ENCODE results near the gene TOMT.
A peak's percentile ranks its signal among the peaks of the same experiment; 100 is the strongest.

TOMT gene

DNA sequence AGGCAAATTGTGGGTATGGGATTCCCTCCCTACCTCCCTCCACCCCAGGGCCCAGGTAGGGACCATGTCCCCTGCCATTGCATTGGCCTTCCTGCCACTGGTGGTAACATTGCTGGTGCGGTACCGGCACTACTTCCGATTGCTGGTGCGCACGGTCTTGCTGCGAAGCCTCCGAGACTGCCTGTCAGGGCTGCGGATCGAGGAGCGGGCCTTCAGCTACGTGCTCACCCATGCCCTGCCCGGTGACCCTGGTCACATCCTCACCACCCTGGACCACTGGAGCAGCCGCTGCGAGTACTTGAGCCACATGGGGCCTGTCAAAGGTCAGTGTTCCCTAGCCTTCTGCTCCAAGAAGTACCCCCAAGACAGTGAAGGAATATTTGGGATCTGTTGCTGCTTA is at the start of gene TOMT:
TOMT (plus strand) TSS at position 37 of the 400 bp plus-strand sequence; CDS start at position 65, 28 bp downstream.
- DNase-seq, result no peak

GRCh38 chr11:72058416-72059034 is 47.2 kb upstream of the TOMT start:
- DNase-seq, result no peak

DNA sequence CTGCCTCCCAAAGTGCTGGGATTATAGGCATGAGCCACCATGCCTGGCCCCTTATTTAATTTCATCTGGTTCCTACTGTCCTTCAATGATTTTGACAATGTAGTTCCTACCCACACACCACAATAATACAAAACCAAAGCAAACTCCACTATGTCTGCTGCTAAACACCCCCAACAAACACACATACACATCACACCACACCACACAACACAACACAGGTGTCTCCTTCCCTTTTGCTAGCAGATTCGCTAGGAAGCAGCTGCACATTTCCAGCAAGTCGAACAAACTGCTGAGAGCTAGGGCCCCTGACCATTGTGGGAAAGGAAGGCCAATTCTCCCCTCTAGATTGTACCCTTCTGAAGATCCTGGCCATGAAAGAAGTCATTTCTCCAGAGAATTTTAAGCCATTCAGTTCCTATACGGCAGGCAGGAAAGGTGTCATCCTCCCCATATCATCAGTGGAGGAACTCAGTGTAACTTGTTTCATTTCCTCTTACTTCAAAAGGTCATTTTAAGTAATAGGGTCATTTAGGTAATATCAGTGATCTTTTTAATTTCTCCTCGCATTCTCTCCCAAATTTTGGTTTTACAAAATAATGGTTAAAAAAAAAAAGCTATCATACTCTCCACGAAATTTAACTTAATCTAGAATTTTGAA is 43.9 kb upstream of the TOMT start:
- DNase-seq, result no peak

- no peak for DNase-seq
These were observed 38.9 kb upstream of the TOMT start for GRCh38 chr11:72066855-72067254.

DNA sequence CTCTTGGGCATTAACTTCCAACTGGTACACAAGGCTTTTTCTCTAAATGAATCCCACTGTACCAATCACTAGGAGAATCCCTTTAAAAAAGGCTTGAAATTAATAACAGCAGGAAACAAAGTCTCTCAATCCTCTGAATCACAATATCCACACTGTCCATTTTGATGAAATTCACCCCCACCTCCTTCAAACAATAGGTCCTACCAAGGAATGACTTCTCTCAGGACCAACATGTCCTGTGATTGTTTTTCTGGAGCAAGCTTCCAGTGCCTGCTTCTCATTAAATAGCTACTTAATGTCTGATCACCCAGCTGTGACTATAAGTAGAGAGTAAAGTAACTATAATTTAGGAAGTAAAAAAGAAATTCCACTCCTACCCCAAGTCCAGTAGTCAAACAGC is 38.5 kb upstream of the TOMT start:
- no peak for DNase-seq

- DNase-seq, result no peak
These were observed 38.0 kb upstream of the TOMT start for GRCh38 chr11:72067676-72068075.

GRCh38 chr11:72069200-72069599 is 36.5 kb upstream of the TOMT start:
- DNase-seq, result no peak

GRCh38 chr11:72069787-72070251 is 35.9 kb upstream of the TOMT start:
- DNase-seq, result no peak

- no peak for DNase-seq
These were observed 35.2 kb upstream of the TOMT start for GRCh38 chr11:72070491-72070890.

DNA sequence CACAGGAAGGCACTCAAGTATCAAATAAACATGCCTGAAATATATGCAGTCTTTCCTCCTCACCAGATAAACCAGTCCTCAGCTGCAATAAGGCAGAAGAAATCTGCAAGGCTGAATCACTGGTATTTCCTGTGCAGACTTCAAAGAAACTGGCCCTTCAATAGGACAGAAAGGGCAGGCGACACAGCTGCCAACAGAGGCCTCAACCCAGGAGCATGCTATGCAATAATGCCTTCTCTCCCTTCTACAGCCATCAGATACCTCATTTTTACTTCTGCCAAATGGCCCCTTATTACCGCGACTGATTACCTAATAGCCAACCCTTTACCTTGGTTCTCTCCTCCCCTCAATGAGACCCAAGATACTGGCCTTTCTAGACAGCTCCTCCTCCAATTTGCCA is 33.4 kb upstream of the TOMT start:
- DNase-seq, result no peak

- no peak for DNase-seq
These were observed 30.6 kb upstream of the TOMT start for GRCh38 chr11:72075109-72075508.

DNA sequence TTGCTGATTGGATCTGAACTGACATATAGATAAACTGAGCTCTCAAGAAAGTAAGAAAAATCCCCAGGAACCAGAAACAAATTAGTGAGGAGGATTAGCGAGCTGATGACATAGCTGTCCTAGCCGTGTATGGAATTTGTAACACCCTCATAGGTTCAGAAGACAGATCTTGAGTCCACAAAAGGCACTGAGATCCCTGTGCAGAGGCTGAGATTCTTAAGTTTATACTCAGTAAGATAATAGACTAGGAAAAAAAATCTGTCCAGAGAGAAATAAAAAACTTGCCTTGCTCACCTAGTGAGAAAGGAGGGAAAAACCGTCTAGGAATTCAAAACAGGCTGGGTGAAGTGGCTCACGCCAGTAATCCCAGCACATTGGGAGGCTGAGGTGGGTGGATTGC is 30.0 kb upstream of the TOMT start:
- DNase-seq, result no peak

GRCh38 chr11:72078477-72078876 is 27.2 kb upstream of the TOMT start:
- no peak for DNase-seq

DNA sequence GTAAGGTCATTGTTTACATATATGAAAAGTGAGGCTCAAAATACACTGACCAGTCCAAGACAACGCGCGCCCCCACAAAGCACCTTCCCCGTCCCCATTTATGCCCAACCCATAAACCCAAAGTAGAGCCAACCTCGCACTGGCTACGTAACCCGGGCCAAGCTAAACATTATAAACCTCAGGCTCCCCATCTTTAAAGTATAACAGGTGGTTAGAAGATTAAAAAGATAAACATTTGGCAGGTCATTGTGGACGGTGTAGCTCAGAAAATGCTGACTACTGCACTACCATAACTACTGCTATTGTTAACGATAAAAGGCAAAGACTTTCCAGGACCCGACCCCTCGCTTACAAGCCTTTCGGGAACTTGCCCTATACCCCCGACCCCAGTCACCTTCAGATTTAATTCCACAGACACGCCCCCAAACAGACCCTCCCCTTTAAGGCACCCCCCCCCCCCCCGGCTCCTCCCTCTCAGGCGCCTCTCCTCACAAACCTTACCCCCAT is 25.9 kb upstream of the TOMT start:
- no peak for DNase-seq

GRCh38 chr11:72080326-72081183 is 25.2 kb upstream of the TOMT start, which contains the start of the genes LRRC51 and NUMA1:
LRRC51 (plus strand) TSS chr11:72080850; CDS start chr11:72089084, 8,234 bp downstream.
NUMA1 (minus strand) TSS chr11:72080542; CDS start chr11:72035943, 44,599 bp downstream.
- peak; percentile 100 for DNase-seq

DNA sequence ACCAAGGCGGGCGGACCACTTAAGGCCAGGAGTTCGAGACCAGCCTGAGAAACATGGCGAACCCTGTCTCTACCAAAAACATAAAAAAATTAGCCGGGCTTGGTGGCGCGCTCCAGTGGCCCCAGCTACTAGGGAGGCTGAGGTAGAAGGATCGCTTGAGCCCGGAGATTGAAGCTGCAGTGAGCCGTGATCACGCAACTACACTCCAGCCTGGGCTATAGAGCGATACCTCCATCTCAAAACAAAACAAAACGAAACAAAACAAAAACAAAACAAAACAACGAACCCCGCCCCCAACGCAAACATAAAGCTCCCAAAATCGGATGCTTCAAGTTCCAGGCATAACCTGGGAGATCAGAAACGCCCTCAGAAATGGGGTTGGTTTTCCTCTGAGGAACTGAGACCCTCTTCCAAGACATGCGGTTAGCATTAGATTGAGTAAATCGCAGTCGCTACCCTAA is 24.5 kb upstream of the TOMT start:
- DNase-seq, result no peak

DNA sequence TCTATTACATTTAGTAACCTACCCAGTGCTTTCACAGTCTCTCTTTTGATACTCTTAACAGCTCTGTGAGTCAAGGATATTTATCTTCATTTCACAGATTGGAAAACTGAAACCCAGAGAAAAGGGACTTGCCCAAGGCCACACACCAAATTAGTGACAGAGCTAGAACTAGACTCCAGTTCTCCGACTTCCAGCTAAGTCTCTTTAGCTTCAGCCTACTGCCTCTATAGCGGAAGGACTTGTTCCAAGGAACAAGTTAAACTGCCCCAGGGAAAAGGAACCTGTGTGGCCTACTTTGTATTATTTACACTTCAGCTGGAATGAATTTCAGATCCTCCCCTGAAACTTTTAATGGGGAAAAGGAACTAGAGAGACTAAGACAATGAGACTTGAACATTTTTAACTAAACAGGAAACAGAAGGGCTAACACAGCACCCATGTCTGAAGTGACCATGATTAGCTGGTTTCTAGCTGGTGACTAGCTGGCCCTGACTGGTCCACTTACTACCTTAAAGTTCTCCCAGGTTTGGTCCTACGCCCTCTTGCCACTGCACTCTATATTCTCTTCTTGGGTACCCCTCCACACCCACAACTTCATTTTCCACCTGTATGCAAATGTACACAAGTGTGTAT is 23.8 kb upstream of the TOMT start:
- no peak for DNase-seq

DNA sequence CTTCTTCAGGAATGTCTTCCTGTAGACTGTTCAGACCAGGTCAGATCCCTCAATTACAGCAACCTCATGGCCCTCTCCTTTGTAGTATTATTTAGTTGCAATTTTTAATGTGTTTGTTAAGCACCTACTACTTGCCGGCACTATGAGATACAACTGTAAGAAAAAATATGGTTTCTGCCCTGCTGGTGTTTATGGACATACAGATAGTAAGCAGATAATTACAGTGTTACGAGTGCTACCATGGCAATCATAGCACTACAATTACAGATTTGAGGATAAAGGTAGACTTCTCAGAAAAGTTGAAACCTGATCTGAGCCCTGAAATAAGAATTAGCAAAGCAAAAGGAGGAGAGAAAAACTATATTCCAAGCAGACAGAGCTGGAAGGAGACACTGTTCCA is 22.3 kb upstream of the TOMT start:
- DNase-seq, result no peak

GRCh38 chr11:72084076-72084475 is 21.6 kb upstream of the TOMT start:
- no peak for DNase-seq

GRCh38 chr11:72084965-72085364 is 20.8 kb upstream of the TOMT start:
- DNase-seq, result no peak

GRCh38 chr11:72085621-72086351 is 19.9 kb upstream of the TOMT start:
- DNase-seq, result no peak
